GM12891 (cell line): ENCODE results near the gene TMED6.

ENCODE experiments used
- DNase-seq: peaks from one replicate; pipeline ENCODE4 v3.0.0; 2011; ENCODE audit warnings: low spot score; ENCODE audit not compliant: insufficient read length
- FAIRE-seq: peaks from 2 replicates; lab custom pipeline; 2011; peaks lifted over from hg19 to GRCh38; lab: Jason Lieb, UNC
- PAX5 ChIP-seq: IDR thresholded peaks from 2 replicates; pipeline ENCODE4 v1.6.1; 2011; ENCODE audit warnings: low read length, moderate library complexity, mild to moderate bottlenecking; ENCODE audit not compliant: insufficient read depth, severe bottlenecking
- POLR2A ChIP-seq: IDR thresholded peaks from 2 replicates; pipeline ENCODE4 v1.6.1; 2011; ENCODE audit warnings: low read depth, low read length, control low read depth
- POLR2AphosphoS5 ChIP-seq: IDR thresholded peaks from 2 replicates; pipeline ENCODE4 v1.6.1; 2011; ENCODE audit warnings: low read depth, low read length, control low read depth
- POU2F2 ChIP-seq: IDR thresholded peaks from 2 replicates; pipeline ENCODE4 v1.6.1; 2011; ENCODE audit warnings: low read depth, mild to moderate bottlenecking, control low read depth, low read length, moderate library complexity
- SPI1 ChIP-seq: IDR thresholded peaks from 2 replicates; pipeline ENCODE4 v1.6.1; 2011; ENCODE audit warnings: low read depth, low read length, control low read depth
- TAF1 ChIP-seq: IDR thresholded peaks from 2 replicates; pipeline ENCODE4 v1.6.1; 2011; ENCODE audit warnings: low read depth, low read length, control low read depth

Gene TMED6

DNA sequence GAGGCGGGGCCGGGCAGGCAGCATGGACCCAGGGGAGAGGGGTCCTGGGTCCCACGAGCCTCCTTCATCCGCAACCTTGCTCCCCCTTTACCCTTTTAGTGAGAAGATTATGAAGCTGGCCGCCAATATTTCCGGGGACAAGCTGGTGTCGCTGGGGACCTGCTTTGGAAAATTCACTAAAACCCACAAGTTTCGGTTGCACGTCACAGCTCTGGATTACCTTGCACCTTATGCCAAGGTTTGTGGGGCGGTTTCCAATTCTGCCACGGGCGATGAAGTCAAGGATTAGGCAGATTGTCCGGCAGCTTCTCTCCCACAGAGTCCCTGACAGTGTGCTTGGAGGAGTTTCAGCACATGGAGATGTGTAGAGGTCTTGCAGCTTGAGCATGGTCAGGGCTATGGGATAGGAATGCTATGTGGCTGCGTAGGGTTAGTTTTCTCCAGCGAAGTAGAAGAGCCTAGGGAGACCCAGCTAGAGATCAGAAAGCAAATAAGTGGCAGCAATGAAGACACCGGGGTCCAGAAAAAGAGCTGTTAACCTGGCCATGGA lies 11.4 kb downstream of the TMED6 start:
- DNase-seq (no peak), FAIRE-seq (no peak)
- TF ChIP-seq PAX5 (no peak), SPI1 (no peak), POLR2AphosphoS5 (no peak), POU2F2 (no peak), TAF1 (no peak), POLR2A (no peak)

DNA sequence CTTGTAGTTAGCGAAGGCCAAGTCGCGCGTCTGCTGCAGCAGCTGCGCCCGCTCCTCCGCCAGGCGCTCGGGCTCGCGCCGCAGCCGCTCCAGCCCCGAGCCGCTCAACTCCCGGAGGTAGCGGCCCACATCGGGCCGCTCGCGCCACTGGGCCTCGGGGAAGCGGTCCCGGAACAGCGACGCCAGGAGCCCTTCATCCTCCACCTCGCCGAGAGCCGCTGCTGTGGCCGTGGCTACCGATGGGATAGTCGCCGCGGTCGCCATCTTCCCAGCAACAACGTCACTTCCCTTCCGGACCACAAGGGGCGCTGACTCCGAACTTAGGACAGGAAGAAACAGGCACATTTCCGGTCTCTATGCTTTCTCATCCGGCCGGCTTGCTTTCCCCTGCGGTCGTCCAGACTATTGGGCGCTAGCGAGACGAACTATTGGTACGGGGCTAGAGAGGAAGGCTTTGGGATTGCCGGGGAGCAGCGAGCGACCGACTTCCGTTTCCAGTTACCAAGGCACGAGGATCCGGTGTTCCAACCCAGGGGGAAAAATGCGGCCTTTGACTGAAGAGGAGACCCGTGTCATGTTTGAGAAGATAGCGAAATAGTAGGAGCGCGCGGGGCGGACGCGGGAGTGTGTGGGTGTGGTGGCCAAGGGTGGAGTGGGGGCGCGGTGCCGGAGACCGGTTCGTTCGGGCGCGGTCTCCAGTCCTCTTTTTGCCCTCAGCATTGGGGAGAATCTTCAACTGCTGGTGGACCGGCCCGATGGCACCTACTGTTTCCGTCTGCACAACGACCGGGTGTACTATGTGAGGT lies 12.1 kb downstream of the TMED6 start, which contains the start of the genes COG8 and NIP7:
TSS of gene COG8 (minus strand) at position 276 of the 806 bp plus-strand sequence. CDS start at position 264, 12 bp downstream.
TSS of gene NIP7 (plus strand) at position 484 of the 806 bp plus-strand sequence. CDS start at position 542, 58 bp downstream.
- peak; percentile 89 for FAIRE-seq
- peak; percentile 89 for TF ChIP-seq POLR2AphosphoS5
- TF ChIP-seq PAX5, result no peak
- TF ChIP-seq TAF1, result peak; percentile 94
- peak; percentile 53 for TF ChIP-seq SPI1
- peak; percentile 48; the same call in 1 of the 2 replicates for TF ChIP-seq POU2F2
- peak; percentile 94 for TF ChIP-seq POLR2A
- DNase-seq, result peak; percentile 88

DNA sequence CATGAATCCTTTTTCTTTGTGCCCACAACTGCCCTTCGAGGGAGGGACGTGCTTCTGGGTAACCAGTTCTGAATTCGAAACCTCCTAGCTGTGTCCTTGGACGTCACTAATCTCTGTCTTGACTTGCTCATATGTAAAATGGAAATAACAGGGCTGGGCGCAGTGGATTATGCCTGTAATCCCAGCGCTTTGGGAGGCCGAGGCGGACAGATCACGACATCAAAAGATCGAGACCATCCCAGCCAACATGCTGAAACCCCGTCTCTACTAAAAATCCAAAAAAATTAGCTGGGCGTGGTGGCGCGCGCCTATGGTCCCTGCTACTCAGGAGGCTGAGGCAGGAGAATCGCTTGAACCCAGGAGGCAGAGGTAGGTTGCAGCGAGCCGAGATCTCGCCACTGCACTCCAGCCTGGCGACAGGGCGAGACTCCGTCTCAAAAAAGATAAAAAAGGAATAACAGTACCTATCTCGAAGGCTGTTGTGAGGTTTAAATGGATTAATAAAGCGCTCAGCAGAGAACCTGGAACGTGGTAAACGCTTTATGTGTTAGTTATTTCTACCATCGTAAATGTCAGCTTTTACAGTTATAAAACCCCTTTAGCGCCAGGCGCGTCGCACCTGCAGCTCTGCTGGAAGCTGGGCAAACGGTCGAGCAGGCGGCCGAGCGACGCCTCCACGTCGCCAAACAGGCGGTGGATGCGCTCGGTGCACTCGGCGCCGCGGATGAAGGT lies 12.9 kb downstream of the TMED6 start:
- FAIRE-seq, result no peak
- peak; percentile 56 for TF ChIP-seq PAX5
- TF ChIP-seq POU2F2, result no peak
- no peak for DNase-seq

DNA sequence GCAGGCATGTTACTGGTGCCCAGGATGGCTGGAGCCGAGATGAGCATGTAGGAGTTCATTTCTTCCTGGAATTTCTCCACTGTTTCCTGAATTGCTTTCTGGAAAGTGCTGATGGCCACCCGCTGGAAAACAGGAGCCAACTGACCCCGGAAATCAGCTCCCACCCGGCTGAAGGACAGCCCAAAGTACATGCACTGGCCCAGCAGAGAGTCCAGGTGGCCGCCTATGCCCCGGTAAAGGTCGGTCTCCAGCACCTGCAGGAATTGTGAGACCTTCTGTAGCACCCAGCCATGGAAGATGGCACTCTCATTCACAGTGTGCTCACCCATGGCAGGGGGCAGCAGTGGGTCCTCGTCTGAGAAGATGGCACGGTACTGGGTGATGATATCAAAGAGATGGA lies 16.9 kb downstream of the TMED6 start:
- no peak for DNase-seq
- TF ChIP-seq POU2F2 (no peak), SPI1 (no peak), POLR2AphosphoS5 (no peak), PAX5 (no peak), POLR2A (no peak), TAF1 (no peak)
- FAIRE-seq, result no peak

DNA sequence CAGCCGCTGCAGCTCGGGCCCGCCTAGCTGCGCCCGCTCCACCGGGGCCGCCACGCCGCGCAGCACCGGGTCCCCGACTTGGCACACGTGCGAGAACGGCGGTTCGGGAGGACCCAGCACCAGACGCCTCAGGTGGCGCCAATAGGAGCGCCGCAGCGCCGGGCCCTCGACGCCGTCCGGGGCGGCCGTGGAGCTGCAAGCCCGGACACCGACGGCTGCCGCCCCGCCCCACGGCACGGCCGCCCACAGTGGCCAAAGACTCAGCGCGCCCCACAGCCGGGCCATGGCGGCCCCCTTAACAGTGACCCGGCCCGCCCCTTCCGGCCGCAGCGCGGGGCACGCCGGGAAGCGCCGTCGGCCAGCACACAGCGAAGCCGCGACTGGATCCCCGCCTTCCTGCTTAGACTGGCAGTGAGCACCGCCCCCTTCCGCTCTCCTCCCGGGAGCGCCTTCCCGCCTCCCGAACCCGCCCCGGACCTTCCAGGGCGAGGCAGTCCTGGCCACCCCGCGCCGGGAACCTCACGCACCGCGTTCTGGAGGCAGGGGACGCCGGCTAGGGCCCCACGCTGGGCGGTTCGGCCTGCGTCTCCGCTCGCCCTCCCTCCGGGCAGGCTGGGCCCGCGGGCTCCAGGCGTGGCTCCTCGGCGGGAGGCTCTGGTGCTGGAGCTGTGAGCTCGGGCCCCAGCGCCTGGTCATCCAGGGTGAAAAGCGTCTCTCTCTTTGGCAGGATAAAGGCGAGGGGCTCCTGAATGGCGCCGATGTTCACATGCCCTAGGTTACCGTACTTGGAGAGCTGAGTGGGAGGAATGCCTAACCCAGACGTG lies 21.1 kb downstream of the TMED6 start, which contains the start of gene PDF:
TSS of gene PDF (minus strand) at position 303 of the 824 bp plus-strand sequence. CDS start at position 285, 18 bp downstream.
- FAIRE-seq (peak; percentile 96), DNase-seq (peak; percentile 94)
- TF ChIP-seq POLR2A (peak; percentile 75), POLR2AphosphoS5 (peak; percentile 86), SPI1 (0 out of 2 replicates have a peak, but pooled peaks have one; percentile 21), TAF1 (no peak), POU2F2 (peak; percentile 22; the same call in 1 of the 2 replicates), PAX5 (no peak)

DNA sequence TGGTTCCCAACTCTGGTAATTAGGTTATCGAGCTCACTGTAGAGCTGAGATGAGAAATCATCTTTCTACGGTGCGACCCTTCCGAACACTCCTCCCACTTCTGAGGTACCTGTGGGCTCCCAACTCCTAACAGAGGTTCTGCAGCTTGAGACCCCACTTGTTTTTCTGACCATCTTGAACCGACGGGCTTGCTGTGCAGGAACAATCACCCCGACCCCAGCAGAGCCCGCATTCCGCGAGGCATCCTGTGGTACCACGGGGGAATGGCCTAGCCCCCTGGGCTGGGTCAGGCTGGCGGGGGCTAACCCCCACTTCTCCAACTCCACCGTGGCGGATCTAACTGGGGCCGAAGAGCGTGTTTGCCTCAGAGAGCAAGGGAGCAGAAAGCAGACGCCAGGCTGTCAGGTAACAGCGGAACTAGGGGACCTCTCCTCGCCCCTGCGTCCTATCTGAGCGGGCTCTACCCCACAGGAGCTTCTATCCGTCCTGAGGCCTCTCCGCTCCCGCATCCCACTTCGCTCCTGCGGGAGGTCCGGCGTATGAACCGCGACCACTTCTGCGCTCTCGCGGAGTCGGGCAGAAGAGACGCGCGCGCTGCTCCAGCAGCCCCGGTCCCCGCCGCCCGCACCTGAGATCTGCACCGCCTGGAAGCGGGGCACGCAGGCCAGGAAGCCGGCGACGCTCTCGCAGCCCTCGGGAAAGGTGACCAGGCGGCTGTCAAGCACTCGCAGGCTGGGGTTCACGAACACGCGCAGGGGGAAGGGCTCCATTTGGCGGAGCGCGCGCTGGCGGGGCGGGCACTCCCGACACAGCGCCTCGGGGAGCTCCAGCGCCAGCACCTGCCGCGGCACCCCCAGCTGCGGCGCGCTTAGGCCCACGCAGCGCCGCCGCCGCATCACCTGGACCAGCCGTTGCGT lies 22.0 kb downstream of the TMED6 start:
- TF ChIP-seq POU2F2 (no peak), POLR2A (peak; percentile 30; the same call in 1 of the 2 replicates)

DNA sequence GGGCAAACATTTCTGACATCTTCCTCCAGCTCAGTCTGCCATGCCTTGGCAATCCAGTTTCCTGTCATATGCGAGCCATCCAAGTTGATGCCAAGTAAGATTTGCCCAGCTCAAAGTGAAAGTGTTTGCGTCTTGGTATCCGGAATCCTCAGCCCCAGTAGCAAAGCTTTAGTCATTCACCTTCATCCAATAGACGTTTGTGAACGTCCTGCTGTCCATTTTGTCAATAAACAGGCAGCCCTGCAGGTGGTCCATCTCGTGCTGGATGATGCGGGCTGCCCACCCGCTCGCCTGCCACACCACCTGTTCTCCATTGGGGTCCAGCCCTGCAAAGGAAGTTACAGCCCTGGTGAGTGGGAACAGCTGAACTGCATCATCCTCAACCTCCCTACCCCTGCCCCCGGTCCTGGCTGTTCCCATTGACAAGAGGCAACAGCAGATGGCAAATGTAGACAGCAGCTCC lies 22.7 kb downstream of the TMED6 start:
- TF ChIP-seq POLR2A (no peak), POLR2AphosphoS5 (no peak), POU2F2 (no peak), TAF1 (no peak), PAX5 (no peak), SPI1 (no peak)
- FAIRE-seq (no peak), DNase-seq (no peak)

More for the DNA sequence above, 22.0 kb downstream of the TMED6 start:
- FAIRE-seq, result no peak
- DNase-seq, result peak; percentile 68

DNA sequence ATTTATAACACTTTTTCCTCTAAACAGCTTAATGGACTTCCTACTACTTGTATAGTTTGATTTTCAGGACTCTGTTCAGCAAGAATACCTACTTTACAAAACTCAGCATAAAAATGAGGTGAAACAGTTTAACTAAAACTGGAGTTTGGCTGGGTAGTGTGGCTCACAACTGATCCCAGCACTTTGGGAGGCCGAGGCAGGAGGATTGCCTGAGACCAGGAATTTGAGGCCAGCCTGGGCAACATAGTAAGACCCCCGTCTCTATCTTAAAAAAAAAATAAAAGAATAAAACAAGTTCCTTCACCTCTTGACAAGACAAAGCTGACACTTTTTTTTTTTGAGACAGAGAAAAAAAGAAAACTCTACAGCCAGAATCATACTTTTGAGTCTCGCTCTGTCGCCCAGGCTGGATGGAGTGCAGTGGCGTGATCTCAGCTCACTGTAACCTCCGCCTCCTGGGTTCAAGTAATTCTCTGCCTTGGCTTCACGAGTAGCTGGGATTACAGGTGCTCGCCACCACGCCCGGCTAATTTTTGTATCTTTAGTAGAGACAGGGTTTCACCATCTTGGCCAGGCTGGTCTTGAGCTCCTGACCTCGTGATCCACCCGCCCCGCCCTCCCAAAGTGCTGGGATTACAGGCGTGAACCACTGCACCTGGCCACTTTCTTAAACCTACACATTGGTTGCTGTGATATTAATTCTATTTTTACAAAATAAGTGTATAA lies 23.8 kb downstream of the TMED6 start:
- FAIRE-seq, result no peak
- TF ChIP-seq SPI1, result no peak
- no peak for TF ChIP-seq TAF1
- no peak for TF ChIP-seq PAX5
- DNase-seq, result no peak
